PC-3 (cell line): ENCODE results near the gene C11orf21. TPM values are rescaled to one million over a fixed set of nuclear protein-coding genes. Genes with fewer than 3 reads are reported as not detected.

ENCODE experiments used
- ATAC-seq: fragments of 200-7000 bp; cut with Tn5 transposase; 2 replicates; pipeline ENCODE4 v1.9.1; 2020; ENCODE audit warnings: mild to moderate bottlenecking, moderate library complexity
- BruUV-seq: library from RNA; stranded (reverse); fragments of 400-500 nt; replicated peaks from 2 replicates; lab custom pipeline; 2021; lab: Mats Ljungman, UMichigan
- CTCF ChIA-PET: fragments of 300-600 bp; sonication (Branson Sonifier 250); formaldehyde crosslinking; loops from one replicate; lab custom pipeline; 2022; ENCODE audit warnings: antibody characterized with exemption; lab: Charles Lee
- POLR2A ChIA-PET: fragments of 300-600 bp; sonication (Branson Sonifier 250); formaldehyde crosslinking; loops from one replicate; lab custom pipeline; 2022; ENCODE audit warnings: antibody characterized with exemption; ENCODE audit not compliant: unreplicated experiment; lab: Charles Lee
- DNase-seq: peaks from one replicate; pipeline ENCODE4 v3.0.0-alpha.2; 2015
- H2AFZ ChIP-seq: fragments of 300-600 bp; sonication (generic); 2 replicates; pipeline ENCODE4 v1.6.0; 2016; ENCODE audit warnings: antibody characterized with exemption, low read length
- H3F3A ChIP-seq: fragments of 300-600 bp; sonication (generic); one replicate; pipeline ENCODE4 v1.6.0; 2017; ENCODE audit warnings: antibody characterized with exemption, low read length, control low read depth, mild to moderate bottlenecking; ENCODE audit not compliant: unreplicated experiment
- H3K27ac ChIP-seq: fragments of 300-600 bp; sonication (generic); 2 replicates; pipeline ENCODE4 v1.5.1; 2016; ENCODE audit warnings: mild to moderate bottlenecking, low read length
- H3K27me3 ChIP-seq: fragments of 300-600 bp; sonication (generic); 2 replicates; pipeline ENCODE4 v1.6.1; 2016; ENCODE audit warnings: low read length, mixed read lengths
- H3K36me3 ChIP-seq: fragments of 300-600 bp; sonication (generic); 2 replicates; pipeline ENCODE4 v1.6.1; 2016; ENCODE audit warnings: low read depth, mixed run types, low read length, mixed read lengths
- H3K4me1 ChIP-seq: fragments of 300-600 bp; sonication (generic); 2 replicates; pipeline ENCODE4 v1.5.1; 2016; ENCODE audit warnings: low read length; ENCODE audit not compliant: insufficient read depth
- H3K4me2 ChIP-seq: fragments of 300-600 bp; sonication (generic); 2 replicates; pipeline ENCODE4 v1.6.0; 2016; ENCODE audit warnings: low read length
- H3K4me3 ChIP-seq: fragments of 300-600 bp; sonication (generic); 2 replicates; pipeline ENCODE4 v1.5.1; 2016; ENCODE audit warnings: mild to moderate bottlenecking, low read length, mixed read lengths
- H3K79me2 ChIP-seq: fragments of 300-600 bp; sonication (generic); 2 replicates; pipeline ENCODE4 v1.6.1; 2017; ENCODE audit warnings: low read length, mixed read lengths
- H3K9ac ChIP-seq: fragments of 300-600 bp; sonication (generic); 2 replicates; pipeline ENCODE4 v1.6.0; 2016; ENCODE audit warnings: mild to moderate bottlenecking, low read length
- H3K9me2 ChIP-seq: fragments of 300-600 bp; sonication (generic); replicated peaks from 2 replicates; pipeline ENCODE4 v1.6.1; 2016; ENCODE audit warnings: mixed run types, low read length, mixed read lengths
- H3K9me3 ChIP-seq: fragments of 300-600 bp; sonication (generic); 2 replicates; pipeline ENCODE4 v1.6.1; 2016; ENCODE audit warnings: low read length, mixed read lengths
- H4K20me1 ChIP-seq: fragments of 300-600 bp; sonication (generic); 2 replicates; pipeline ENCODE4 v1.6.1; 2016; ENCODE audit warnings: low read length, mixed read lengths
- CTCF ChIP-seq: fragments of 300-600 bp; sonication (generic); conservative IDR thresholded peaks from 2 replicates; pipeline ENCODE4 v1.5.1; 2017; ENCODE audit warnings: antibody characterized with exemption, low read depth, mild to moderate bottlenecking, low read length
- EZH2 ChIP-seq: fragments of 300-600 bp; sonication (generic); IDR thresholded peaks from one replicate; pipeline ENCODE4 v1.6.1; 2017; ENCODE audit warnings: antibody characterized with exemption, mild to moderate bottlenecking, low read length; ENCODE audit not compliant: unreplicated experiment
- EZH2phosphoT487 ChIP-seq: fragments of 300-600 bp; sonication (generic); IDR thresholded peaks from 2 replicates; pipeline ENCODE4 v1.6.1; 2018; ENCODE audit warnings: mild to moderate bottlenecking, antibody characterized with exemption, low read length, borderline replicate concordance
- intact Hi-C: fragments of 100-400 bp; cut with micrococcal nuclease; formaldehyde crosslinking; loops from 2 replicates; pipeline ENCODE4 v1.9.0; 2023
- total RNA-seq: library from RNA; depleted of rRNA; stranded (reverse); fragments of >200 nt; gene quantifications from 2 replicates; pipeline ENCODE4 v1.2.3, GENCODE V29; 2014

The C11orf21 gene
- total RNA-seq, 1 experiment from 2014 or later, result not detected

GRCh38 chr11:2331404-2331803, 29.7 kb upstream of the C11orf21 start:
- H3K4me2 ChIP-seq, result no peak overlapping the region
- ATAC-seq (no peak), DNase-seq (no peak)
- no TSS peak for BruUV-seq
- H3K9me3 ChIP-seq, result no peaks in the 10 kb centered on the region
- no peaks in the 10 kb centered on the region for H3K9me2 ChIP-seq
- no peaks in the 10 kb centered on the region for H3F3A ChIP-seq
- CTCF ChIA-PET, result no interaction called here
- H3K27ac ChIP-seq, result no peak overlapping the region
- H2AFZ ChIP-seq, result no peak overlapping the region
- no peak overlapping the region for H3K9ac ChIP-seq
- intact Hi-C loops, result no loop called here
- TF ChIP-seq EZH2phosphoT487, result no peak
- TF ChIP-seq CTCF, result no peak
- no peak for TF ChIP-seq EZH2
- H3K79me2 ChIP-seq, result no peaks in the 10 kb centered on the region
- H3K4me1 ChIP-seq, result peaks cover under 1% of the 10 kb centered on the region; the same call in 1 of the 2 replicates
- no peak overlapping the region for H3K4me3 ChIP-seq
- H3K36me3 ChIP-seq, result no peaks in the 10 kb centered on the region
- H4K20me1 ChIP-seq, result no peaks in the 10 kb centered on the region
- H3K27me3 ChIP-seq, result peaks cover 8% of the 10 kb centered on the region
- POLR2A ChIA-PET, result no interaction called here

GRCh38 chr11:2330696-2331095, 29.0 kb upstream of the C11orf21 start:
- H3K4me2 ChIP-seq, result no peak overlapping the region
- H3F3A ChIP-seq, result no peaks in the 10 kb centered on the region
- H3K4me3 ChIP-seq, result no peak overlapping the region
- ATAC-seq (no peak), DNase-seq (no peak)
- H2AFZ ChIP-seq, result no peak overlapping the region
- no peaks in the 10 kb centered on the region for H3K9me2 ChIP-seq
- ChIA-PET CTCF (no interaction called here), POLR2A (no interaction called here)
- no peaks in the 10 kb centered on the region for H4K20me1 ChIP-seq
- H3K9me3 ChIP-seq, result no peaks in the 10 kb centered on the region
- no peaks in the 10 kb centered on the region for H3K79me2 ChIP-seq
- H3K4me1 ChIP-seq, result peaks cover 4% of the 10 kb centered on the region; the same call in 1 of the 2 replicates
- H3K36me3 ChIP-seq, result no peaks in the 10 kb centered on the region
- BruUV-seq, result no TSS peak
- 0 out of 2 replicates have a peak, but pooled peaks cover 1% of the 10 kb centered on the region for H3K27me3 ChIP-seq
- TF ChIP-seq EZH2phosphoT487 (no peak), CTCF (no peak), EZH2 (no peak)
- no peak overlapping the region for H3K9ac ChIP-seq
- intact Hi-C loops, result no loop called here
- H3K27ac ChIP-seq, result no peak overlapping the region

DNA sequence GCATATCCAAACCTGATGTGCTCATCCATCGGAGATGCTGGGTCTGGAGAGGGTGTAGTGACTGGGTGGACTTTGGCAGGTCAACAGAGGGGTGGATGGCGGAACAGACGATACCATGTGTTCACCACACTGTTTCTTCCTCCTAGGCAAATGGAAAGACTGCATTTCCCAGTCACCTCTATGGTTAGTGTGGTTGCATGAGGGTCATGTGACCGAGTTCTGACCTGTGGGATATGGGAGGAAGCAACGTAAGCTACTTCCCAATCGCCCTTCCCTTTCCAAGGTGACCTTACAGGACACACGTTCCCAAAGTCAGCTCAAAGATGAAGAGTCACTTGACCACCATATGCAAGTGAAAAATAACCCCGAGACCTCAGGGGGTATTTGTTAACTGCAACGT, 27.8 kb upstream of the C11orf21 start:
- no peaks in the 10 kb centered on the region for H3K9me2 ChIP-seq
- no peaks in the 10 kb centered on the region for H3F3A ChIP-seq
- no peaks in the 10 kb centered on the region for H3K9me3 ChIP-seq
- H2AFZ ChIP-seq, result no peak overlapping the region
- no peak overlapping the region for H3K4me2 ChIP-seq
- no peaks in the 10 kb centered on the region for H4K20me1 ChIP-seq
- H3K79me2 ChIP-seq, result no peaks in the 10 kb centered on the region
- H3K9ac ChIP-seq, result no peak overlapping the region
- intact Hi-C loops, result no loop called here
- POLR2A ChIA-PET, result no interaction called here
- CTCF ChIA-PET, result no interaction called here
- peaks cover 8% of the 10 kb centered on the region; the same call in 1 of the 2 replicates for H3K4me1 ChIP-seq
- H3K27ac ChIP-seq, result no peak overlapping the region
- BruUV-seq, result no TSS peak
- no peaks in the 10 kb centered on the region for H3K27me3 ChIP-seq
- no peak for TF ChIP-seq EZH2phosphoT487
- no peak for TF ChIP-seq EZH2
- TF ChIP-seq CTCF, result no peak
- ATAC-seq (no peak), DNase-seq (no peak)
- no peak overlapping the region for H3K4me3 ChIP-seq
- H3K36me3 ChIP-seq, result no peaks in the 10 kb centered on the region
